ENCODE measurements around the gene EVA1A. TPM values are rescaled to one million over a fixed set of nuclear protein-coding genes. Genes with fewer than 3 reads are reported as not detected.

Gene EVA1A
- total RNA-seq, 1 donor from 2014 or later, result 110 TPM

DNA sequence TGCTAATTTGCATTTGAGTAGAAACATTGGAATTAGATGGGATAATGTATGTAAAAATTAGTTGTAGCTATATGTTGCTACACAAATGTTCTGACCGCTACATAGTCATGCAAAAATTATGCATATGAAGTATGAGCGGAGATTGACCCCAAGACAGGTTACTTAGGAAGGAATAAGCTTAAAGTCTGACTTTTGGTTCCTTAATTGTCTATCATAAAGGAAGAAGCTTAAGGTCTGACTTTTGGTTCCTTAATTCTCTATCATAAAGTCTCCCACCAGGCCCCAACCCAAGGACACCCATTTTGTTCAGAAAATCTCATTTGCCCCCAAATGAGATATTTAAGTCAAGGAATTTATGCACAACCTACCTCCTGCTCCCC, 106.5 kb downstream of the EVA1A start:
- DNase-seq (ENCODE audit: low read depth, low spot score), result no peak

DNA sequence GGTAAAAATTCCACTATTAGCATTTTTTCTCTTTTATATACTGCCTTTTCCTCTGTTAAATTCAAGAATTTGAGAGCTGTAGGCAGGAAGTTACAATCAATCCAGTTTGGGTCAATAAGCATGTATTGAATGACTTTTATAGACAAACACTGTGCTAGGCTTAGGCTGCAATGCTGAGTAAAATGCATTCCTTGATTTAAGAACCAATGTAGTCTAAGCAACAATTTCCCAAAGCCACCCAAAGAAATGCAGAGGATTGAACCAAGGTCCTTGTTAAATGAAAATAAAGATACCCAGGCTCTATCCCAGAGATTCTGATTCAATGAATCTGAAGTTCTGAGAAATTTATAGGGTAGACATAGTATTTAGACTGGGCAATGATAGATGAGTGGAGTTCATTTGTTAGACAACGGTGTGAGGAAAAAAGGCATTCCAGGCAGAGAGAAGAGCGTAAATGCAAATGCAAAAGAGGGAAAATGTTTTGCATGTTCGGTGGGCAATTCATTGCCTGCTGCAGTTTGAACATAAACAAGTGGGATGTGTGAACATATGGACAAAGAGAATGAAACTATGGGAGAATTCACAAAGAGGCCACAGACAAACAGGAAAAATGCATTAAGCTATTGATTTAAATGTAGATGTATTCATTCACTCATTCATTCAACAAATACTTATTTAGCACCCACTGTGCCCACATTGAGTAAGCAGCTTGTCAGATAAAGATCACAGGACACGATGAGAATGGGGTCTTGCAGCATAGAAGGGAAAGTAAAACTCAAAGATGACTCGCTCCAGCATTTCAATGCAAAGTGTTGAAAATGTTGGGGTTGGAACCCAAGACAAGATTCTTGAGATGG, 107.1 kb downstream of the EVA1A start:
- DNase-seq (ENCODE audit: low read depth, low spot score), result no peak

DNA sequence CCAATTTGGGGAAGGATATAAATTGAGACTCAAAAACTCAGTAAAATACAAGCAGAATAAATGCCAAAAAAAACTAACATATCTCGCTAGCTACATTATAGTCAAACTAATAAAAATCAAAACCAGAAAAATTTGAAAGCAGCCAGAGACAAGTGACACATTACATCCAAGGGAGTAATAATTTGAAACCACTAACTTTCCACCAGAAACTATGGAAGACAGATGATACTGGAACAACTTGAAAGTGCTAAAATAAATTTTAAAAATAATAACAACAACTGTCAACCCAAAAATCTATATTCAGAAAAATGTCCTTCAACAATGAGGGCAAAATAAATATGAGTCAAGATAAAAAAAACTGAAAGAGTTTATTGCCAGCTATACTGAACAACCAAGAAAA, 110.7 kb downstream of the EVA1A start:
- DNase-seq (ENCODE audit: low read depth, low spot score), result no peak

DNA sequence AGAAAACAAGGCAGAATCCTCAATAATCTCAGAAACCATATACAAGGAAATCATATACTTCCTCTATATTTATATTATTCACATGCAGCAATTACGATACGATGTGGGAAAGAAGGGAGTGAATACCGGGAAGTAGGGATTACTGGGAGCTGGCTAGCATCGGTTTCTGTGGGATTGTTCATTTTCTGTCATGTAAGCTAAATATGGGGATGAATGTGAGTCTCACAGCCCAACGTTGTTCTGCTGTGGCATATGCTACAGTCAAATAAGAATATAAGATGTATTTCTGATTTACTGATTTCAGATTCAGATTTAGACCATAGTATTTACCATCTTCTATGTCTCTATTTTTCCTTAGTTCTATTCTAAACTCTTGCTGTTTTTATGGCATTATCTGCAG, 113.6 kb downstream of the EVA1A start:
- DNase-seq (ENCODE audit: low read depth, low spot score), result no peak

Other genes with a start within 250 kb of the EVA1A start
- gene MRPL19, start 85.8 kb upstream of the EVA1A start, total RNA-seq, result 46.0 and 58.1 TPM in 2 replicates
- 16.8 and 21.1 TPM in 2 replicates for gene GCFC2, start 150.0 kb upstream of the EVA1A start, total RNA-seq